CD4-positive, alpha-beta T cell (primary cell): ENCODE measurements around the gene NDUFA5. TPM values are rescaled to one million over a fixed set of nuclear protein-coding genes. Genes with fewer than 3 reads are reported as not detected.

ENCODE experiments used
- ATAC-seq: fragments of 200-7000 bp; cut with Tn5 transposase; one replicate; pipeline ENCODE4 v1.10.0; 2022; ENCODE audit warnings: mild to moderate bottlenecking; ENCODE audit not compliant: poor library complexity
- CTCF ChIA-PET: fragments of 350-600 bp; sonication (Branson Sonifier 250); formaldehyde crosslinking; loops from one replicate; lab custom pipeline; 2021; ENCODE audit warnings: antibody characterized with exemption, inconsistent platforms; lab: Charles Lee
- POLR2A ChIA-PET: fragments of 350-600 bp; sonication (Branson Sonifier 250); formaldehyde crosslinking; loops from one replicate; lab custom pipeline; 2021; ENCODE audit warnings: antibody characterized with exemption, inconsistent platforms; lab: Charles Lee
- DNase-seq, 14 experiments: peaks; one replicate each; pipeline ENCODE4 v3.0.0-alpha.2; 2013 to 2020; ENCODE audit warnings: mixed read lengths in 2 of 14
- H3K27ac ChIP-seq, 2 donors: one replicate each; pipeline versions ENCODE4 v1.5.1 to v1.7.0; 2013; ENCODE audit warnings: low read length in 2 of 2, low read depth in 1 of 2, mild to moderate bottlenecking in 1 of 2
- H3K27me3 ChIP-seq, 2 experiments: 1 replicate in 1 of 2; 2 replicates in 1 of 2; pipeline versions ENCODE4 v1.6.1 to v1.7.0; 2013; ENCODE audit warnings: low read length in 2 of 2, control low read depth in 1 of 2, mild to moderate bottlenecking in 1 of 2, moderate library complexity in 1 of 2; ENCODE audit not compliant: insufficient read depth in 2 of 2, control insufficient read depth in 1 of 2
- H3K36me3 ChIP-seq: one replicate; pipeline ENCODE4 v1.6.1; 2013; ENCODE audit warnings: low read length, control low read depth; ENCODE audit not compliant: insufficient read depth
- H3K4me1 ChIP-seq: one replicate; pipeline ENCODE4 v1.6.1; 2013; ENCODE audit warnings: low read length, control low read depth; ENCODE audit not compliant: insufficient read depth
- H3K4me3 ChIP-seq: one replicate; pipeline ENCODE4 v1.5.1; 2013; ENCODE audit warnings: mild to moderate bottlenecking, low read length, moderate library complexity
- H3K9me3 ChIP-seq, 2 experiments: 1 replicate in 1 of 2; 2 replicates in 1 of 2; pipeline versions ENCODE4 v1.6.1 to v1.7.0; 2013; ENCODE audit warnings: low read length in 2 of 2, mild to moderate bottlenecking in 2 of 2, control low read depth in 1 of 2, moderate library complexity in 1 of 2; ENCODE audit not compliant: control insufficient read depth in 1 of 2, insufficient read depth in 1 of 2
- H3K27ac Mint-ChIP-seq: one replicate; pipeline ENCODE4 v1.8.0; 2020; ENCODE audit warnings: mixed read lengths
- H3K27me3 Mint-ChIP-seq: one replicate; pipeline ENCODE4 v1.8.0; 2021; ENCODE audit warnings: mixed read lengths
- H3K36me3 Mint-ChIP-seq: one replicate; pipeline ENCODE4 v1.8.0; 2021; ENCODE audit warnings: low read depth, mixed read lengths
- H3K4me1 Mint-ChIP-seq: one replicate; pipeline ENCODE4 v1.8.0; 2021; ENCODE audit warnings: low read depth, mixed read lengths
- H3K4me3 Mint-ChIP-seq: one replicate; pipeline ENCODE4 v1.8.0; 2020; ENCODE audit warnings: mild to moderate bottlenecking, mixed read lengths
- H3K9me3 Mint-ChIP-seq: one replicate; pipeline ENCODE4 v1.8.0; 2020; ENCODE audit warnings: mixed read lengths
- intact Hi-C, 2 experiments: fragments of 100-400 bp; cut with DNase I in 1 of 2; cut with micrococcal nuclease in 1 of 2; formaldehyde crosslinking; loops; one replicate each; pipeline versions ENCODE4 v1.15.1 to v1.9.0; 2023 to 2025; cut with DNase I, micrococcal nuclease
- total RNA-seq, 174 experiments: library from RNA in 2 of 174; stranded (reverse) in 2 of 174; gene quantifications; one replicate each; pipeline ENCODE4 v1.2.3 and lab custom pipeline; 2021 to 2026
- TF ChIP-seq, protein P1 (sequence below): fragments of 200-600 bp; IDR thresholded peaks from one replicate; pipeline ENCODE4 v1.8.0; 2022; ENCODE audit warnings: antibody characterized with exemption, mild to moderate bottlenecking

The NDUFA5 gene
- total RNA-seq, 2 experiments from 2014 or later = 67.9 to 68.6 TPM

- H3K4me1 Mint-ChIP-seq = no peaks in the 10 kb centered on the region
- Histone ChIP-seq H3K27me3 (no peaks in the 10 kb centered on the region), H3K27ac (no peak overlapping the region), H3K4me1 (no peaks in the 10 kb centered on the region), H3K4me3 (no peak overlapping the region), H3K9me3 (no peaks in the 10 kb centered on the region), H3K36me3 (no peaks in the 10 kb centered on the region)
- ChIA-PET POLR2A (no interaction called here), CTCF (no interaction called here)
- no peak for ATAC-seq
- H3K36me3 Mint-ChIP-seq = no peaks in the 10 kb centered on the region
- DNase-seq = no peak
- intact Hi-C loops = no loop called here
- TF ChIP-seq, protein P1, sequence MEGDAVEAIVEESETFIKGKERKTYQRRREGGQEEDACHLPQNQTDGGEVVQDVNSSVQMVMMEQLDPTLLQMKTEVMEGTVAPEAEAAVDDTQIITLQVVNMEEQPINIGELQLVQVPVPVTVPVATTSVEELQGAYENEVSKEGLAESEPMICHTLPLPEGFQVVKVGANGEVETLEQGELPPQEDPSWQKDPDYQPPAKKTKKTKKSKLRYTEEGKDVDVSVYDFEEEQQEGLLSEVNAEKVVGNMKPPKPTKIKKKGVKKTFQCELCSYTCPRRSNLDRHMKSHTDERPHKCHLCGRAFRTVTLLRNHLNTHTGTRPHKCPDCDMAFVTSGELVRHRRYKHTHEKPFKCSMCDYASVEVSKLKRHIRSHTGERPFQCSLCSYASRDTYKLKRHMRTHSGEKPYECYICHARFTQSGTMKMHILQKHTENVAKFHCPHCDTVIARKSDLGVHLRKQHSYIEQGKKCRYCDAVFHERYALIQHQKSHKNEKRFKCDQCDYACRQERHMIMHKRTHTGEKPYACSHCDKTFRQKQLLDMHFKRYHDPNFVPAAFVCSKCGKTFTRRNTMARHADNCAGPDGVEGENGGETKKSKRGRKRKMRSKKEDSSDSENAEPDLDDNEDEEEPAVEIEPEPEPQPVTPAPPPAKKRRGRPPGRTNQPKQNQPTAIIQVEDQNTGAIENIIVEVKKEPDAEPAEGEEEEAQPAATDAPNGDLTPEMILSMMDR = no peak
- no peak overlapping the region for H3K4me3 Mint-ChIP-seq
- no peak overlapping the region for H3K27ac Mint-ChIP-seq
- H3K27me3 Mint-ChIP-seq = peaks cover 35% of the 10 kb centered on the region
- H3K9me3 Mint-ChIP-seq = no peaks in the 10 kb centered on the region
Observed at GRCh38 chr7:123598657-123599056, 41.0 kb upstream of the NDUFA5 start.

DNA sequence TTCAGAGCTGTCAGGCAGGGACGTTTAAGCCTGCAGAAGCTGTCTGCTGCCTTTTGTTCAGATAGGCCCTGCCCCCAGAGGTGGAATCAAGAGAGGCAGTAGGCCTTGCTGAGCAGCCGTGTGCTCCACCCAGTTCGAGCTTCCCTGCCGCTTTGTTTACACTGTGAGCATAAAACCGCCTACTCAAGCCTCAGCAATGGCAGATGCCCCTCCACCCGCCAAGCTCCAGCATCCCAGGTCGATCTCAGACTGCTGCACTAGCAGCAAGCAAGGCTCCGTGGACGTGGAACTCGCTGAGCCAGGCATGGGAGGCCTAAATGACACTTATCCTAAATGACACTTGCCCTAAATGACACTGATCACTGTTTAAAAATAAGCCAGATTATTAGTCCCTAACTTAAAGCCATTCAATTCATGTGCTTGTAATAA, 37.2 kb upstream of the NDUFA5 start:
- H3K9me3 ChIP-seq = no peaks in the 10 kb centered on the region
- intact Hi-C loops = no loop called here
- H3K4me3 ChIP-seq = no peak overlapping the region
- Mint-ChIP-seq H3K36me3 (no peaks in the 10 kb centered on the region), H3K27ac (no peak overlapping the region), H3K4me3 (no peak overlapping the region), H3K27me3 (peaks cover 63% of the 10 kb centered on the region), H3K9me3 (no peaks in the 10 kb centered on the region), H3K4me1 (no peaks in the 10 kb centered on the region)
- H3K27ac ChIP-seq = no peak overlapping the region
- TF ChIP-seq, protein P1 = no peak
- H3K36me3 ChIP-seq = no peaks in the 10 kb centered on the region
- ATAC-seq (no peak), DNase-seq (no peak)
- CTCF ChIA-PET = no interaction called here
- POLR2A ChIA-PET = no interaction called here
- H3K4me1 ChIP-seq = no peaks in the 10 kb centered on the region
- no peaks in the 10 kb centered on the region for H3K27me3 ChIP-seq

GRCh38 chr7:123588376-123588775, 30.8 kb upstream of the NDUFA5 start:
- ATAC-seq (no peak), DNase-seq (no peak)
- no peaks in the 10 kb centered on the region for H3K9me3 ChIP-seq
- no peaks in the 10 kb centered on the region for H3K4me1 ChIP-seq
- H3K4me3 ChIP-seq = no peak overlapping the region
- H3K27ac ChIP-seq = no peak overlapping the region
- peaks cover 50% of the 10 kb centered on the region for H3K27me3 Mint-ChIP-seq
- ChIA-PET CTCF (no interaction called here), POLR2A (no interaction called here)
- no peaks in the 10 kb centered on the region for H3K36me3 Mint-ChIP-seq
- intact Hi-C loops = loop anchor here in 1 of 2 experiments (10.0 kb wide), 1 partner anchor 1266 kb away; no protein-coding TSS in a partner anchor
- H3K27me3 ChIP-seq = no peaks in the 10 kb centered on the region
- no peaks in the 10 kb centered on the region for H3K4me1 Mint-ChIP-seq
- H3K36me3 ChIP-seq = no peaks in the 10 kb centered on the region
- TF ChIP-seq, protein P1 = no peak
- H3K27ac Mint-ChIP-seq = no peak overlapping the region
- no peaks in the 10 kb centered on the region for H3K9me3 Mint-ChIP-seq
- H3K4me3 Mint-ChIP-seq = no peak overlapping the region
